Medulla oblongata (tissue), 1 donor: Measurements from ENCODE around the gene GPHA2.
A peak's percentile ranks its signal among the peaks of the same experiment; 100 is the strongest.
"Not testable (repeated sequence)": the region's sequence is repeated elsewhere in the genome, so short reads cannot be mapped to it uniquely, and the experiment has no call there.

Source experiments
- DNase-seq: peaks from one replicate; pipeline ENCODE4 v3.0.0-alpha.2; 2015; ENCODE audit errors: extremely low spot score

The GPHA2 gene

GRCh38 chr11:64935359-64936081 is at the start of gene GPHA2:
TSS of gene GPHA2 (minus strand) at chr11:64935893. CDS start at chr11:64935460, 433 bp downstream.
- no peak for DNase-seq

GRCh38 chr11:64983339-64983738 is 47.6 kb upstream of the GPHA2 start:
- not testable (repeated sequence) for DNase-seq

GRCh38 chr11:64976651-64977050 is 41.0 kb upstream of the GPHA2 start:
- no peak for DNase-seq

DNA sequence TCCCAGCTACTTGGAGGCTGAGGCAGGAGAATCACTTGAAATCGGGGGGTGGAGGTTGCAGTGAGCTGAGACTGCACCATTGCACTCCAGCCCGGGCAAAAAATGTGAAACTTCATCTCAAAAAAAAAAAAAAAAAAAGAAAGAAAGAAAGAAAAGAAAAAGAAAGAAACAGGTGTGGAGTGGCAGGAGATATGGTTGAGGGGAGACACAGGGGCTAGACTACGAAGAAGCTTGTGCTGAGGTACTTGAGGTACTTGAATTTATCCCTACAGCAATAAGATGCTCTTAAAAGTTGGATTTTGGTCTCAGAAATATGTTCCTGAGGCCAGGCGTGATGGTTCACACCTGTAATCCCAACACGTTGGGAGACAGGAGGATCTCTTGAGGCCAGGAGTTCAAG is 38.4 kb upstream of the GPHA2 start:
- no peak for DNase-seq

DNA sequence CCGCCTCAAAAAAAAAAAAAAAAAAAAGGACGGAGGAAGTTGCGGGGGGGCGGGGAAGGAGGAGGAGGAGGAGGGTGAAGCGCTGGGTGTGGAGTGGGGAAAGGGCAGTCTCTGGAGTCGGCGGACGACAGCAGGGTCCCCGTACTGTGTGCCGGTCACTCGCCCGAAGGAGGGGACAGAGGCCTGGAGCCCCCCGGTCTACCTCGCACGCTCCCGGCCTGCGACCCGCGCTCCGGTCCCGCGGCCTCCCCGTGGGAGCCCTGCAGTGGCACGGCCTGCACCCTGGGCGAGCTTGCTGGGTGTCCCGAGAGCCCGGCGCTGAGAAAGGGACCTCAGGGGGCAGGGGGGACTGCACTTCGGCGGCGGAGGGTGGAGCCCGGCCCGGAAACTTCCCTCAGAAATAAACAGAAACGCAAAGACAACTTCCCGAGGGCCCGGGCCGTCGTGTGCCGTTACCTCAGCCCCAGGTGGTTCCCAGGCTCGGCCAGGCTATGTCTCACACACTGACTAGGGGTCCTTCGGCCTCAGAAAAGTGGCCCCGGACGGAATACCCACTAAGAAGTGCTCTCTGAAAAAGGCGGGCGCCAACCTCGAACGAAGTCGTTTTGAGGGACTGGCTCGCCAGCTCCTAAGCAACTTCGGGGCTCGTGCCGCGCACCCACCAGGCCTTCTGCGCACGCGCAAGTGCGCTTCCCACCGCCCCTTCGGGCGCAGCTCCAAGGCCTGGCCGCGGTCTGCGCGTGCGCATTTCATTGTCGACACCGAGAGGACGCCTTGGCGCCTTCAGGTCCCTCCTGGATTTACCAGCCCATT is 35.9 kb upstream of the GPHA2 start, which contains the start of gene MAJIN:
Gene MAJIN, minus strand, starts transcription at position 688 of the 813 bp plus-strand sequence. CDS start 12,703 bp downstream, outside the sequence.
- DNase-seq = peak; percentile 68

- no peak for DNase-seq
These were observed 35.0 kb upstream of the GPHA2 start for GRCh38 chr11:64970731-64971151.

GRCh38 chr11:64969209-64969608 is 33.5 kb upstream of the GPHA2 start:
- DNase-seq = no peak

DNA sequence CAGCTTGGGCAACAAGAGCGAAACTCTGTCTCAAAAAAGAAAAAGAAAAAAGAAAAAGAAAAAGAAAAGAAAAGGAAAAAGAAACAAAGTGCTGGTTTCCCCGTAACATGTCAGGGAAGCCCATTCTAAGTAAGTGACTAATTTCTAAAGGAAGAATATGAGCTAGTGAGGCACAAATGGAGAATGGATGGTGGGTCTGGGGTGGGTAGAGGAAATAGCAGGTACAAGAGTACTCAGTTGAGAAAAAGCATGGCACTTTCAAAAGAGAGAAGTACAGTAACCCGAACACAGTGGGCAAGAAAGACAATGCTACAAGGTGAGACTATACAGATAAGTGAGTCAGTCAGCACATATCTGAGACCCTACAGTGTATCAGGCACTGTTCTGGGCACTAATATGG is 31.7 kb upstream of the GPHA2 start:
- DNase-seq = no peak

- DNase-seq = no peak
These were observed 27.5 kb upstream of the GPHA2 start for GRCh38 chr11:64963072-64963631.

DNA sequence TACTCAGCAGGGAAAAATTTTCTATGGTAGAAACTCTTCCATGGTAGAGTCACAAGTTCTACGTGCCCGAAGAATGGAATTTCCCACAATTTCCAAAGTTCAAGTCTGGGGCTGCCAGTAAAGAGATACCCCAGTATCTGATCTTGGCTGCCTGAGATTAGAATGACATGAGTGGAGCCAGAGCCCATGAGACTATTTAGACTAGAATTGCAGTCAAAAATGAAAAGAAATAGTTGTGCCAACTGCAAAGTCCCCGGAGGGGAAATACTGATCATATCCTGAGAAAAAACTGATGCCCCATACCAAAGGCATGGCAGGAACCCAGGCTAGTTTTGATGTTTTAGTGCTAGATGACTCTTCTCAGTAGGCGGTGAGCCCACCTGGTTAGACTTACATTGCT is 25.0 kb upstream of the GPHA2 start:
- DNase-seq = no peak

DNA sequence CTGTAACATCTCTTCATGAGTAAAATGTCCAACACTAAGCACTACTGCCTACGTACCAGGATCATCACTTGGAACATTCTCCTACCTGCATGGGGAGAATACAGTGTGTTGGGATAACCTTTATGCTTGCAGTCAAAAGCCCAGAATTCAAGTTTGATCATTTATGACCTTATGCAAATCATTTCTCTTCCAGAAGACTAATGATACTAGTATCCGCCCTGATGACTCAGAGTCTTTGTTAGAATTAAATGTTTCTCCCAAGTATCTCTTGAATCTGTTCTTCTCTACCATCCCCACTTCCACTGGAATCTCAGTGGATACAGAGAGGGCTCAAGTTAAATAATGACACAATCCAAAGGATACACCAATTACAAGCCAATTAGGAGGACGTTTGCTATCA is 23.8 kb upstream of the GPHA2 start:
- DNase-seq = no peak

DNA sequence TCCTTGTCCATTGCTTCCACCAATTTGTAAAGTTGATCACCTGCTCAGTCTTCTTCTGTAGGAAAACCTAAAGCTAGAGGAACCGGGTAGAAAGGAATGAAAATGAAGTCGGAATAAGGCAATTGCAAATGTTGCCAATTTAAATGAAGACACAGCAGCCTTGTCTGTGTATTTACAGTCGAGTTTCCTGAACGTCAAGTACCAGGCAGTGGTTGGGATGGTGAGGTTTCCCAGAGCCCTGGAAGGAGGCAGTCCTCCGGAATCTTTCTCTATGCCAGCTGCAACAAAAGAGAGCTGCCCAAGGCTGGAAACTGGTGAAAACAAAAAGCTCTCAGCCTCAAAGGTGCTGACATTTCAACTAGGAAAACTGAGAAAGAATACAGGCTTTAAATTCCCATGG is 18.5 kb upstream of the GPHA2 start:
- no peak for DNase-seq

- no peak for DNase-seq
These were observed 15.8 kb upstream of the GPHA2 start for GRCh38 chr11:64951529-64951928.

DNA sequence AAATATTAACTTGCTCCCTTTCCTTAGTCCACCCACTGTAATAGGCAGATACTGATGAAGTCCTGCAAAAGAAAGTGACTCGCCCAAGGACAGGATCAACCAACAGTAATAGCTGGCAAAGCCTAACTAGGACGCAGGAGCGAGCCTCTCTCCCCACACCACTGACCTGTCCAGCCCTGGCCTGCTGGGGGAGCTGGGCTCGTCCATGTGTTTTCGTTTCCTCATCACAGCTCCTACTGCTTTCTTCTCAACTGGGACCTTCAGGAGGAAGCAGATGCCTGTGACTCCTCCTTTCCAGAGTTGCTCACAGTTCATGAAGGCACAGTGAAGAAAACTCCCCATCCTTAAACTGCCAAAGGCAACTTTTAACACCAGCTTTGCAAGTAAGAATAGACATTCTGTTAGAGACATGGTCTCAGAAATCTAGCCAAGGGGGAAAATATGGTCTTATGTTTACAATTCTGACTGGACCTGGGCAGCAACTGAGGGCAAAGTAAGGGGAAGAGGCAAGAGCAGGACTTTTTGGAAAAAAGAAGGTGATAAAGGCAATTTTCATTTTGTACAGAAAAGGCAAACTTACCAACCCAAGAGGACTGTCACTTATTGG is 11.6 kb upstream of the GPHA2 start:
- DNase-seq = peak; percentile 21

DNA sequence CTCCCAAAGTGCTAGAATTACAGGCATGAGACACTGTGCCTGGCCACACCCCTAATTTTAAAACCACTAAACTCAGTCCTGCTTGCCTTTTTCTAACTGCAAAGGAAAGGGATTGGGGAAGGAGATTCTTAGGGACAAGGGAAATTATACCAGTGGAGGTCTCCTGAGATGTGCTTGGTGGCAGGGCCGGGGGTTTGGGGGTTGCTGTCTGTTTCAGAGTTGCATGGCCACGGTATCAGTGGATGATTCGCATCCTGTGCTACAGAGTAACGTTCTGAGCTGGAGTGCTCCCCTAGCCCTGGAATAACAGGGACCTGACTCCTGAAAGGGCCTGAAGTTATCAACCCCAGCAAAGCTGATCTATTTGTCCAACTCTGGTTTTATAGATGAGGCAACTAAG is 846 bp upstream of the GPHA2 start:
- no peak for DNase-seq

GRCh38 chr11:64934682-64935358 is 873 bp downstream of the GPHA2 start:
- no peak for DNase-seq

DNA sequence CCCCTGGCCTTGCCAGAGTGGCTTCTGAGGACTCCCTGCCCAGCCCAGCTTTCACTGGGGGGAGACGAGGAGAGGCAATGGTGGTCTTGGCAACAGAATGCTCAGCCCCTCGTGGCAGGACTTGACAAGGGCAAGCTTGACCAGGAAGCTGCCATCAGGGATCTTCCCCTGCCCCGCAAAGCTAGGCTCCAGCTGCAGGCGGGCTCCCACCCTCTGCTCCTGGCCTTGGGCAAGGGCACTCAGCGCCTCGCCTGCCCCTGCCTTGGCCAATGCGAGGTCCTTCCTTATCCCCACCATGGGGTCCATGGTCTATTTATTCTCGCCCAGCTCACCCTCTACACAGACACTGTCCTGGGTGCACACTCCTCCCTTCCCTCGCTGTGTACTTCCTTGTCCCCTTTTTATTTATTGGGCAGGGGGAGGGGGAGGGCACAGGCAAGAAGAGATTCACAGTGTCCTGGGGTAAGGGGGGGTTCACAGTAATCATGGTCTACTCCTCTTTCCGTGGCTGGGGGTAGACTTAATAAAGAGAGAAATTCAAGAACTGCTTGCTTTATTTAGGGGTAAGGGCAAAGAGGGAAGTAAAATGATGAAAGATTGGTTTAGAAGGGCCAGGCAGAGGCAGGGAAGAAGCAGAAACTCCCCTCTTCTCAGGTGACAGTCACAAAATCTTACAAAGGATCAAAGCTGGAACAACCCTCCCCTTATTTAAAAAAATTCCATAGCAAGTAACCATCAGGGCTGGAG is 1.6 kb downstream of the GPHA2 start:
- no peak for DNase-seq

GRCh38 chr11:64933213-64933934 is 2.3 kb downstream of the GPHA2 start:
- no peak for DNase-seq

GRCh38 chr11:64932324-64932723 is 3.4 kb downstream of the GPHA2 start:
- DNase-seq = no peak

DNA sequence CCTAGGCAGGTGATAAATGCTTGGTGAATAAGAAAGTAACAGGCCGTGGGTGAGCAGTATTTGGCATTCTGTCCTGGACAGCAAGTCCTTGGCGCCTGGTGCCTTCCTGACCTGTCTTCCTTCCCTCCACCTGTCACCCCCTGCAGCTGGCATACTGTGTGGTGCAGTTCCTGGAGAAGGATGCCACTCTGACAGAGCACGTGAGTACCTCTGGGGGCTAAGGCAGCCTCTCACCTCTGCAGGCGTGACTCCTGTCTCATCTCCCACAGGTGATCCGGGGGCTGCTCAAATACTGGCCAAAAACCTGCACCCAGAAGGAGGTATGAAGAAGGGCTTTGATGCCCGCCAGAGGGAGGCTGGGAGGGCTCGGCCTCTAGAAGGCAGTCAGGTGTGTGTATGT is 4.4 kb downstream of the GPHA2 start:
- DNase-seq = no peak
